Lung (tissue), 12 donors: ENCODE results near the gene LDB2. TPM values are rescaled to one million over a fixed set of nuclear protein-coding genes. Genes with fewer than 3 reads are reported as not detected.

Experiments used
- ATAC-seq: fragments of 200-7000 bp; cut with Tn5 transposase; one replicate; pipeline ENCODE4 v1.9.1; 2020; ENCODE audit warnings: moderate number of reproducible peaks; ENCODE audit not compliant: insufficient read depth, low FRiP score
- DNase-seq, 3 donors: peaks; one replicate each; pipeline ENCODE4 v3.0.0-alpha.2; 2013 to 2017
- H3K27ac ChIP-seq, 2 donors: one replicate each; pipeline ENCODE4 v1.5.1; 2013; ENCODE audit warnings: mild to moderate bottlenecking in 2 of 2, moderate library complexity in 2 of 2, control low read depth in 1 of 2, inconsistent platforms in 1 of 2, low read depth in 1 of 2, low read length in 1 of 2
- H3K27me3 ChIP-seq, 3 donors: one replicate each; pipeline ENCODE4 v1.5.1; 2013; ENCODE audit warnings: low read length in 2 of 3; ENCODE audit not compliant: control insufficient read depth in 3 of 3, insufficient read depth in 3 of 3
- H3K36me3 ChIP-seq, 4 donors: one replicate each; pipeline ENCODE4 v1.5.1; 2013; ENCODE audit warnings: low read length in 4 of 4, mild to moderate bottlenecking in 1 of 4, moderate library complexity in 1 of 4; ENCODE audit not compliant: control insufficient read depth in 4 of 4, insufficient read depth in 4 of 4
- H3K4me1 ChIP-seq, 5 donors: one replicate each; pipeline ENCODE4 v1.5.1; 2013; ENCODE audit warnings: low read length in 5 of 5, mild to moderate bottlenecking in 2 of 5, moderate library complexity in 1 of 5; ENCODE audit not compliant: control insufficient read depth in 5 of 5, insufficient read depth in 5 of 5
- H3K4me3 ChIP-seq: one replicate; pipeline ENCODE4 v1.5.1; 2013; ENCODE audit warnings: mild to moderate bottlenecking, control low read depth, moderate library complexity
- H3K9ac ChIP-seq, 2 donors: one replicate each; pipeline ENCODE4 v1.5.1; 2013; ENCODE audit warnings: low read length in 2 of 2, control low read depth in 1 of 2; ENCODE audit not compliant: insufficient read depth in 1 of 2
- H3K9me3 ChIP-seq, 4 donors: one replicate each; pipeline ENCODE4 v1.5.1; 2013; ENCODE audit warnings: low read length in 3 of 4, mild to moderate bottlenecking in 1 of 4, moderate library complexity in 1 of 4; ENCODE audit not compliant: control insufficient read depth in 4 of 4, insufficient read depth in 3 of 4
- CTCF ChIP-seq: IDR thresholded peaks from 2 replicates; pipeline ENCODE4 v1.5.1; 2012; ENCODE audit warnings: mild to moderate bottlenecking; ENCODE audit errors: control extremely low read depth, extremely low read depth
- WGBS, 2 donors: extraction: QIAGEN DNeasy Blood & Tissue Kit; methylation state at CpG; one replicate each; pipeline ENCODE4 v1.1.7; 2013; 5-methylcytosine and 5-hydroxymethylcytosine counted together
- polyA plus RNA-seq, 2 donors: library from polyadenylated mRNA; stranded (reverse); fragments of 200-250 nt; gene quantifications; one replicate each; pipeline ENCODE4 v1.2.1, GENCODE V29; 2013
- total RNA-seq, 2 donors: library from RNA; depleted of rRNA in 1 of 2; stranded (reverse); fragments of >200 nt in 1 of 2; gene quantifications; one replicate each; pipeline ENCODE4 v1.2.1, GENCODE V29; 2014 to 2021
- donor health status: control.
- donor health status: control.
- donor health status: Bipolar disorder and iron deficiency.
- donor health status: healthy.
- donor health status: DM: yes; HTN: yes; CAD: no.

The LDB2 gene
- total and polyA plus RNA-seq, 4 donors: 18.1 to 147 (median 46.1) TPM

- DNase-seq (no peak), ATAC-seq (no peak)
- TF ChIP-seq CTCF: no peak
- WGBS, 2 donors: 32 to 56% methylated on average over 8 of the region's 8 CpGs
- Histone ChIP-seq H3K27me3 (peaks cover 0 to 4% (median 0%) of the 10 kb centered on the region in 3 donors), H3K27ac (no peak overlapping the region), H3K36me3 (no peaks in the 10 kb centered on the region), H3K4me1 (peaks cover 0 to 9% (median 0%) of the 10 kb centered on the region in 5 donors), H3K9ac (no peak overlapping the region), H3K4me3 (no peak overlapping the region), H3K9me3 (peaks cover 0 to 2% (median 0%) of the 10 kb centered on the region in 4 donors)
Observed at GRCh38 chr4:16909281-16909680, 10.8 kb upstream of the LDB2 start.

- no peak overlapping the region for H3K27ac ChIP-seq
- no peak for TF ChIP-seq CTCF
- WGBS, 2 donors: 90 to 94% methylated on average over 6 of the region's 6 CpGs
Observed at GRCh38 chr4:16908377-16909021, 10.1 kb upstream of the LDB2 start.

GRCh38 chr4:16900325-16900724 is 1.9 kb upstream of the LDB2 start:
- ATAC-seq: no peak

More at GRCh38 chr4:16908377-16909021, 10.1 kb upstream of the LDB2 start:
- H3K36me3 ChIP-seq: no peaks in the 10 kb centered on the region
- no peak overlapping the region for H3K4me3 ChIP-seq
- DNase-seq: no peak
- H3K9ac ChIP-seq: no peak overlapping the region
- peaks cover 0 to 4% (median 0%) of the 10 kb centered on the region in 3 donors for H3K27me3 ChIP-seq
- ATAC-seq: no peak
- peaks cover 0 to 2% (median 0%) of the 10 kb centered on the region in 4 donors for H3K9me3 ChIP-seq
- peaks cover 0 to 9% (median 0%) of the 10 kb centered on the region in 5 donors for H3K4me1 ChIP-seq

More at GRCh38 chr4:16900325-16900724, 1.9 kb upstream of the LDB2 start:
- Histone ChIP-seq H3K36me3 (no peaks in the 10 kb centered on the region), H3K9ac (no peak overlapping the region), H3K4me3 (no peak overlapping the region), H3K27me3 (no peaks in the 10 kb centered on the region), H3K27ac (no peak overlapping the region), H3K9me3 (no peaks in the 10 kb centered on the region), H3K4me1 (peaks cover 0 to 37% (median 2%) of the 10 kb centered on the region in 5 donors)
- DNase-seq: no peak
- no peak for TF ChIP-seq CTCF
- WGBS, 2 donors: 80 to 85% methylated on average over 2 of the region's 2 CpGs
